Mesenchymal stem cell (in vitro differentiated cells and primary cell): ENCODE measurements around the gene ZBTB48.
A peak's percentile ranks its signal among the peaks of the same experiment; 100 is the strongest.

Source experiments
- DNase-seq: peaks from one replicate; pipeline ENCODE4 v3.0.0-alpha.2; 2013
- H2AFZ ChIP-seq: one replicate; pipeline ENCODE4 v1.6.1; 2013; ENCODE audit warnings: low read depth, mild to moderate bottlenecking, control low read depth, inconsistent platforms, low read length, moderate library complexity
- H2AK5ac ChIP-seq: 2 replicates; pipeline ENCODE4 v1.6.1; 2013; ENCODE audit warnings: low read length, moderate library complexity, mild to moderate bottlenecking, inconsistent platforms; ENCODE audit not compliant: severe bottlenecking
- H2BK120ac ChIP-seq: one replicate; pipeline ENCODE4 v1.6.1; 2013; ENCODE audit warnings: low read depth, mild to moderate bottlenecking, inconsistent platforms, low read length, moderate library complexity
- H2BK12ac ChIP-seq, 2 experiments: one replicate each; pipeline ENCODE4 v1.6.1; 2013; ENCODE audit warnings: inconsistent platforms in 2 of 2, low read length in 2 of 2, mild to moderate bottlenecking in 2 of 2, moderate library complexity in 2 of 2, control low read depth in 1 of 2
- H2BK15ac ChIP-seq: one replicate; pipeline ENCODE4 v1.6.1; 2013; ENCODE audit warnings: mild to moderate bottlenecking, low read depth, inconsistent platforms; ENCODE audit not compliant: poor library complexity, severe bottlenecking
- H2BK5ac ChIP-seq: 2 replicates; pipeline ENCODE4 v1.6.1; 2013; ENCODE audit warnings: low read depth, mild to moderate bottlenecking, low read length, control low read depth, inconsistent platforms; ENCODE audit not compliant: poor library complexity, severe bottlenecking
- H3K14ac ChIP-seq, 2 experiments: one replicate each; pipeline ENCODE4 v1.6.1; 2013; ENCODE audit warnings: inconsistent platforms in 2 of 2, low read length in 2 of 2, control low read depth in 1 of 2, mild to moderate bottlenecking in 1 of 2, moderate library complexity in 1 of 2
- H3K18ac ChIP-seq, 2 experiments: one replicate each; pipeline ENCODE4 v1.6.1; 2013; ENCODE audit warnings: inconsistent platforms in 2 of 2, low read length in 2 of 2, control low read depth in 1 of 2, low read depth in 1 of 2, mild to moderate bottlenecking in 1 of 2
- H3K23ac ChIP-seq, 2 experiments: one replicate each; pipeline ENCODE4 v1.6.1; 2013; ENCODE audit warnings: inconsistent platforms in 2 of 2, low read length in 2 of 2, mild to moderate bottlenecking in 2 of 2, moderate library complexity in 2 of 2, control low read depth in 1 of 2
- H3K27ac ChIP-seq: 2 replicates; pipeline ENCODE4 v1.5.1; 2013; ENCODE audit warnings: mild to moderate bottlenecking, moderate library complexity, low read length, control low read depth, inconsistent platforms; ENCODE audit not compliant: poor library complexity, severe bottlenecking
- H3K27me3 ChIP-seq, 2 experiments: 2 replicates each; pipeline versions ENCODE4 v1.6.1 to v1.7.0; 2013; ENCODE audit warnings: low read length in 2 of 2, mild to moderate bottlenecking in 2 of 2, moderate library complexity in 2 of 2, control low read depth in 1 of 2, inconsistent platforms in 1 of 2; ENCODE audit not compliant: control insufficient read depth in 1 of 2, insufficient read depth in 1 of 2
- H3K36me3 ChIP-seq, 2 experiments: 2 replicates each; pipeline versions ENCODE4 v1.6.1 to v1.7.0; 2013; ENCODE audit warnings: low read length in 2 of 2, control low read depth in 1 of 2, inconsistent platforms in 1 of 2, low read depth in 1 of 2, mild to moderate bottlenecking in 1 of 2; ENCODE audit not compliant: insufficient read depth in 2 of 2, control insufficient read depth in 1 of 2
- H3K4ac ChIP-seq, 2 experiments: one replicate each; pipeline ENCODE4 v1.6.1; 2013; ENCODE audit warnings: inconsistent platforms in 2 of 2, low read length in 2 of 2, mild to moderate bottlenecking in 2 of 2, moderate library complexity in 2 of 2, control low read depth in 1 of 2, low read depth in 1 of 2
- H3K4me1 ChIP-seq: 2 replicates; pipeline ENCODE4 v1.6.1; 2013; ENCODE audit warnings: low read depth, low read length, control low read depth; ENCODE audit not compliant: control insufficient read depth, insufficient read depth
- H3K4me2 ChIP-seq: 2 replicates; pipeline ENCODE4 v1.6.1; 2013; ENCODE audit warnings: low read length, mild to moderate bottlenecking, inconsistent platforms; ENCODE audit not compliant: poor library complexity, severe bottlenecking
- H3K4me3 ChIP-seq, 2 experiments: 2 replicates each; pipeline versions ENCODE4 v1.5.1 to v1.7.0; 2013; ENCODE audit warnings: low read length in 2 of 2, mild to moderate bottlenecking in 2 of 2, control low read depth in 1 of 2, low read depth in 1 of 2; ENCODE audit not compliant: insufficient read depth in 1 of 2
- H3K79me1 ChIP-seq: replicated peaks from 2 replicates; pipeline ENCODE4 v1.6.1; 2013; ENCODE audit warnings: mild to moderate bottlenecking, control low read depth, low read length, inconsistent platforms; ENCODE audit not compliant: poor library complexity, severe bottlenecking
- H3K9ac ChIP-seq: 2 replicates; pipeline ENCODE4 v1.7.0; 2013; ENCODE audit warnings: mild to moderate bottlenecking, low read length, moderate library complexity
- H3K9me3 ChIP-seq: 2 replicates; pipeline ENCODE4 v1.7.0; 2013; ENCODE audit warnings: mild to moderate bottlenecking, low read length; ENCODE audit not compliant: control insufficient read depth
- H4K8ac ChIP-seq: one replicate; pipeline ENCODE4 v1.6.1; 2013; ENCODE audit warnings: inconsistent platforms, mild to moderate bottlenecking, low read length, moderate library complexity
- H4K91ac ChIP-seq: one replicate; pipeline ENCODE4 v1.6.1; 2013; ENCODE audit warnings: mild to moderate bottlenecking, low read length, inconsistent platforms
- WGBS: methylation state at CpG from one replicate; pipeline ENCODE4 v1.1.7; 2013; ENCODE audit warnings: mixed read lengths; 5-methylcytosine and 5-hydroxymethylcytosine counted together

The ZBTB48 gene

GRCh38 chr1:6603238-6603914, 23.6 kb downstream of the ZBTB48 start:
- WGBS = 2% methylated on average over 30 of the region's 36 CpGs

GRCh38 chr1:6603915-6604558, 24.2 kb downstream of the ZBTB48 start:
- H3K27me3 ChIP-seq = no peaks in the 10 kb centered on the region
- H3K14ac ChIP-seq = peak overlapping the region in 1 of 2 experiments; percentile 35
- H2BK15ac ChIP-seq = no peak overlapping the region
- H3K9ac ChIP-seq = peak overlapping the region; percentile 100
- peak overlapping the region; percentile 72 for H2AK5ac ChIP-seq
- H3K4me2 ChIP-seq = peak overlapping the region; percentile 12
- H3K9me3 ChIP-seq = no peaks in the 10 kb centered on the region
- H3K4ac ChIP-seq = peak overlapping the region; percentile 7 to 92
- peaks cover 5% of the 10 kb centered on the region for H3K79me1 ChIP-seq
- H3K4me1 ChIP-seq = peaks cover 34% of the 10 kb centered on the region
- H4K8ac ChIP-seq = peak overlapping the region; percentile 87
- H2BK12ac ChIP-seq = peak overlapping the region in 1 of 2 experiments; percentile 86
- WGBS = 14% methylated on average over 16 of the region's 19 CpGs
- peak overlapping the region in 1 of 2 experiments; percentile 97 for H3K23ac ChIP-seq
- H3K4me3 ChIP-seq = peak overlapping the region in 1 of 2 experiments; percentile 76
- DNase-seq = peak; percentile 85
- peak overlapping the region; percentile 81 for H2BK5ac ChIP-seq
- peak overlapping the region; percentile 71 to 91 for H3K18ac ChIP-seq
- peak overlapping the region; percentile 55 for H4K91ac ChIP-seq
- H2AFZ ChIP-seq = peak overlapping the region; percentile 10
- H3K27ac ChIP-seq = peak overlapping the region; percentile 97
- H3K36me3 ChIP-seq = peaks cover 5 to 7% of the 10 kb centered on the region in 2 experiments
- peak overlapping the region; percentile 91 for H2BK120ac ChIP-seq

More at GRCh38 chr1:6603238-6603914, 23.6 kb downstream of the ZBTB48 start:
- Histone ChIP-seq H2BK120ac (peak overlapping the region; percentile 91), H4K8ac (peak overlapping the region; percentile 73), H3K27me3 (no peaks in the 10 kb centered on the region), H3K9me3 (no peaks in the 10 kb centered on the region), H3K4me3 (peak overlapping the region; percentile 76 to 89), H3K9ac (peak overlapping the region; percentile 100), H3K4ac (peak overlapping the region; percentile 7 to 92), H2AFZ (peak overlapping the region; percentile 0), H3K14ac (peak overlapping the region in 1 of 2 experiments; percentile 56), H3K18ac (peak overlapping the region; percentile 71 to 91), H3K4me2 (peak overlapping the region; percentile 76), H2BK12ac (peak overlapping the region in 1 of 2 experiments; percentile 86), H4K91ac (peak overlapping the region; percentile 87), H2AK5ac (peak overlapping the region; percentile 72), H3K27ac (peak overlapping the region; percentile 97), H3K23ac (peak overlapping the region; percentile 53 to 97), H3K4me1 (peaks cover 38% of the 10 kb centered on the region), H2BK5ac (peak overlapping the region; percentile 81), H3K79me1 (peaks cover 8% of the 10 kb centered on the region), H2BK15ac (peak overlapping the region; percentile 73), H3K36me3 (peaks cover 9 to 11% of the 10 kb centered on the region in 2 experiments)
- peak; percentile 92 for DNase-seq

DNA sequence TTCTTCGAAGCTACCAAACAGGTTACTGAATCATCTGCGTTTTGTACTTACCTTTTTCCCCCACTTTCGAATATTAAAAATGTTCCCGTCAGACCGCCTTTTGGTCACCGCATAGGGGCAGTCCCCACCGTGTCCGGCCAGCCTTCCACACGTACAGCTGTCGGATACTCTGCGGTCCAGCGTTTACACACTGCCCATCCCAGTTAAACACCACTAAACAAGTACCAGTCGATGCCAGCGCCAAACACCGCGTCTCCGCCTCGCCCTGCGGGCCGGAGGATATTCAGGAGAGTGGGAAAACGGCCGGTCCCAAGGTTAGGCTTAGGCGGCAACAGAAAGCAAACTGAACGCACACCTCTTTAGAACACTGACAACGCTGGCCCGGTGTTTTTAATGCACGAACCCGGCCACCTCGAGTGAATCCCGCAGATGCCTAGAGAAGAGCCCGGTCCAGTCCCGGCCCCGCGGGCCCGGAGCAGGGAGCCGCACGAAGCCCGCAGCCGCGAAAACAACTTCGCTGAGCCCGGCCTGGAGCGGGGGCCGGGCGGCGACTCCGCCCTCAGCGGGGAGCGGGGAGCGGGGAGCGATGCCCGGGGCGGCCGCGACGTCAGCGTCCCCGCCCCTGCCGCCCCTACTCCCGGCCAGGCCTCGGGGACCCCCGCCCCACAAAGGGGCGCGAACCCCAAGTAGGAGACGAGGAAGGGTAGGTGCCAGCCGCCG, 33.0 kb downstream of the ZBTB48 start:
- H2BK120ac ChIP-seq = peak overlapping the region; percentile 89
- peak overlapping the region; percentile 51 for H3K27ac ChIP-seq
- peak overlapping the region; percentile 75 for H3K4me2 ChIP-seq
- H3K36me3 ChIP-seq = peaks cover 4 to 5% of the 10 kb centered on the region in 2 experiments
- no peaks in the 10 kb centered on the region for H3K27me3 ChIP-seq
- H4K91ac ChIP-seq = peak overlapping the region; percentile 72
- peak overlapping the region; percentile 75 for H4K8ac ChIP-seq
- H3K18ac ChIP-seq = peak overlapping the region; percentile 87 to 93
- no peak overlapping the region for H3K14ac ChIP-seq
- H3K4ac ChIP-seq = peak overlapping the region; percentile 27 to 35
- peak overlapping the region; percentile 60 for H2BK15ac ChIP-seq
- peak overlapping the region; percentile 96 for H3K9ac ChIP-seq
- H2AK5ac ChIP-seq = no peak overlapping the region
- H2BK5ac ChIP-seq = peak overlapping the region; percentile 9
- H3K79me1 ChIP-seq = peaks cover 4% of the 10 kb centered on the region
- H3K4me3 ChIP-seq = peak overlapping the region; percentile 70 to 100
- DNase-seq = peak; percentile 71
- H3K4me1 ChIP-seq = peaks cover 8% of the 10 kb centered on the region
- H3K23ac ChIP-seq = peak overlapping the region in 1 of 2 experiments; percentile 89
- under 1% methylated on average over 37 of the region's 67 CpGs for WGBS
- no peaks in the 10 kb centered on the region for H3K9me3 ChIP-seq
- H2AFZ ChIP-seq = no peak overlapping the region
- peak overlapping the region in 1 of 2 experiments; percentile 37 for H2BK12ac ChIP-seq
